ENCODE results near the gene RPL26.
"Not testable (repeated sequence)": the region's sequence is repeated elsewhere in the genome, so short reads cannot be mapped to it uniquely, and the experiment has no call there.

RPL26 gene

GRCh38 chr17:8393470-8394231, 10.7 kb upstream of the RPL26 start:
- DNase-seq, result no peak

- no peak for DNase-seq
These were observed 9.9 kb upstream of the RPL26 start for GRCh38 chr17:8392674-8393469.

- DNase-seq, result no peak
These were observed 9.3 kb upstream of the RPL26 start for GRCh38 chr17:8392274-8392673.

- no peak for DNase-seq
These were observed 8.7 kb upstream of the RPL26 start for GRCh38 chr17:8391711-8392110.

GRCh38 chr17:8387914-8388651, 5.1 kb upstream of the RPL26 start:
- no peak for DNase-seq

- DNase-seq, result no peak
These were observed 3.8 kb upstream of the RPL26 start for GRCh38 chr17:8386841-8387240.

- no peak for DNase-seq
These were observed 1.9 kb upstream of the RPL26 start for GRCh38 chr17:8384801-8385378.

- DNase-seq, result no peak
These were observed 182 bp downstream of the RPL26 start for GRCh38 chr17:8382880-8383142.

GRCh38 chr17:8382052-8382879, 727 bp downstream of the RPL26 start:
- DNase-seq, result peak in 1 of 2 donors; percentile 22

GRCh38 chr17:8380049-8380448, 2.9 kb downstream of the RPL26 start:
- no peak for DNase-seq

- DNase-seq, result not testable (repeated sequence)
These were observed 4.9 kb downstream of the RPL26 start for GRCh38 chr17:8378117-8378516.

GRCh38 chr17:8377422-8377821, 5.6 kb downstream of the RPL26 start:
- no peak for DNase-seq

GRCh38 chr17:8376271-8377067, 6.5 kb downstream of the RPL26 start, which contains the start of gene KRABD2:
TSS of gene KRABD2 (minus strand) at chr17:8376704.
- DNase-seq, result peak; percentile 80 to 83

- no peak for DNase-seq
These were observed 7.2 kb downstream of the RPL26 start for GRCh38 chr17:8375738-8376259.

GRCh38 chr17:8373856-8374255, 9.1 kb downstream of the RPL26 start:
- DNase-seq, result not testable (repeated sequence)

GRCh38 chr17:8372422-8372821, 10.6 kb downstream of the RPL26 start:
- no peak for DNase-seq

GRCh38 chr17:8371786-8372185, 11.2 kb downstream of the RPL26 start:
- DNase-seq, result no peak

GRCh38 chr17:8369944-8370343, 13.0 kb downstream of the RPL26 start:
- DNase-seq, result peak; percentile 52 to 71

- no peak for DNase-seq
These were observed 14.8 kb downstream of the RPL26 start for GRCh38 chr17:8368193-8368592.

- no peak for DNase-seq
These were observed 16.8 kb downstream of the RPL26 start for GRCh38 chr17:8366231-8366630.

GRCh38 chr17:8365143-8365542, 17.9 kb downstream of the RPL26 start:
- DNase-seq, result no peak
